Muscle layer of duodenum (tissue), 2 donors: Measurements from ENCODE around the gene ST7L.
A peak's percentile ranks its signal among the peaks of the same experiment; 100 is the strongest.

Source experiments
- H3K27ac ChIP-seq: one replicate; pipeline ENCODE4 v1.7.0; 2013; ENCODE audit warnings: mild to moderate bottlenecking, low read length
- H3K27me3 ChIP-seq: one replicate; pipeline ENCODE4 v1.7.0; 2013; ENCODE audit warnings: low read depth, mild to moderate bottlenecking, control low read depth, low read length
- H3K36me3 ChIP-seq, 2 donors: one replicate each; pipeline ENCODE4 v1.7.0; 2013; ENCODE audit warnings: low read length in 2 of 2, control low read depth in 1 of 2, mild to moderate bottlenecking in 1 of 2; ENCODE audit not compliant: insufficient read depth in 2 of 2, control insufficient read depth in 1 of 2
- H3K4me1 ChIP-seq, 2 donors: one replicate each; pipeline ENCODE4 v1.7.0; 2013; ENCODE audit warnings: low read length in 2 of 2, mild to moderate bottlenecking in 2 of 2, control low read depth in 1 of 2, moderate library complexity in 1 of 2; ENCODE audit not compliant: insufficient read depth in 2 of 2, control insufficient read depth in 1 of 2
- H3K4me3 ChIP-seq, 2 donors: one replicate each; pipeline ENCODE4 v1.7.0; 2013; ENCODE audit warnings: low read length in 2 of 2, low read depth in 1 of 2, mild to moderate bottlenecking in 1 of 2
- H3K9me3 ChIP-seq, 2 donors: one replicate each; pipeline ENCODE4 v1.7.0; 2013; ENCODE audit warnings: low read length in 2 of 2, control low read depth in 1 of 2, mild to moderate bottlenecking in 1 of 2; ENCODE audit not compliant: control insufficient read depth in 1 of 2
- donor health status: healthy.

ST7L gene

GRCh38 chr1:112546076-112546475, 72.9 kb downstream of the ST7L start:
- no peaks in the 10 kb centered on the region for H3K4me1 ChIP-seq
- H3K27me3 ChIP-seq: no peaks in the 10 kb centered on the region
- H3K36me3 ChIP-seq: peaks cover 0 to 12% of the 10 kb centered on the region in 2 donors
- H3K27ac ChIP-seq: no peak overlapping the region
- no peaks in the 10 kb centered on the region for H3K9me3 ChIP-seq
- no peak overlapping the region for H3K4me3 ChIP-seq

DNA sequence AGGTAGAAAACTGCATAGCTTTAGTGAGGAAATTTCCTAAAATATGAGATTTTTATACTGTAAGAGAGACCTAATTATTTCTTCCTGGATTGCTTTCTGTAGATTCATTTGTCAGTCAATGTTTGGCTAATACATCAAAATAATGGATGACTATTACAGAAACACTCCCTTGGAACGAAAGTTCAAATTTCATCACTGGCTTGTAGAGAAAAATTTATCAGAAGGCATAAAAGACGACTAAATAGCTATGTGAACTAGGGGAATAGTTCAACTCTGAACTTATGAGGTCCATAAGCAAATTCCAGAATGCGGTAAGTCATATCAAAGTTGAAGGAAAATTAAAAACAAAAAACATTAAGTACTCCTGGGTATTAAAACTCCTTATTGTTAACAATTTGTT, 74.2 kb downstream of the ST7L start:
- no peaks in the 10 kb centered on the region for H3K9me3 ChIP-seq
- H3K4me3 ChIP-seq: no peak overlapping the region
- H3K4me1 ChIP-seq: no peaks in the 10 kb centered on the region
- peak overlapping the region; percentile 43 for H3K27ac ChIP-seq
- no peaks in the 10 kb centered on the region for H3K27me3 ChIP-seq
- H3K36me3 ChIP-seq: peaks cover 8 to 12% of the 10 kb centered on the region in 2 donors

- no peaks in the 10 kb centered on the region for H3K9me3 ChIP-seq
- no peaks in the 10 kb centered on the region for H3K27me3 ChIP-seq
- H3K27ac ChIP-seq: peak overlapping the region; percentile 43
- H3K4me1 ChIP-seq: no peaks in the 10 kb centered on the region
- no peak overlapping the region for H3K4me3 ChIP-seq
- peaks cover 12 to 13% of the 10 kb centered on the region in 2 donors for H3K36me3 ChIP-seq
Measured at GRCh38 chr1:112544011-112544688, 74.8 kb downstream of the ST7L start.

- H3K27ac ChIP-seq: no peak overlapping the region
Measured at GRCh38 chr1:112542206-112542973, 76.6 kb downstream of the ST7L start.

GRCh38 chr1:112541299-112541698, 77.6 kb downstream of the ST7L start:
- Histone ChIP-seq H3K27me3 (no peaks in the 10 kb centered on the region), H3K4me3 (no peak overlapping the region), H3K9me3 (no peaks in the 10 kb centered on the region), H3K4me1 (no peaks in the 10 kb centered on the region), H3K36me3 (peaks cover 17 to 22% of the 10 kb centered on the region in 2 donors), H3K27ac (no peak overlapping the region)

More at GRCh38 chr1:112542206-112542973, 76.6 kb downstream of the ST7L start:
- H3K36me3 ChIP-seq: peaks cover 17 to 22% of the 10 kb centered on the region in 2 donors
- no peaks in the 10 kb centered on the region for H3K4me1 ChIP-seq
- H3K9me3 ChIP-seq: no peaks in the 10 kb centered on the region
- no peaks in the 10 kb centered on the region for H3K27me3 ChIP-seq
- H3K4me3 ChIP-seq: no peak overlapping the region

GRCh38 chr1:112540226-112540794, 78.6 kb downstream of the ST7L start:
- Histone ChIP-seq H3K4me1 (no peaks in the 10 kb centered on the region), H3K27me3 (no peaks in the 10 kb centered on the region), H3K36me3 (peaks cover 10 to 22% of the 10 kb centered on the region in 2 donors), H3K9me3 (no peaks in the 10 kb centered on the region), H3K27ac (no peak overlapping the region), H3K4me3 (no peak overlapping the region)

DNA sequence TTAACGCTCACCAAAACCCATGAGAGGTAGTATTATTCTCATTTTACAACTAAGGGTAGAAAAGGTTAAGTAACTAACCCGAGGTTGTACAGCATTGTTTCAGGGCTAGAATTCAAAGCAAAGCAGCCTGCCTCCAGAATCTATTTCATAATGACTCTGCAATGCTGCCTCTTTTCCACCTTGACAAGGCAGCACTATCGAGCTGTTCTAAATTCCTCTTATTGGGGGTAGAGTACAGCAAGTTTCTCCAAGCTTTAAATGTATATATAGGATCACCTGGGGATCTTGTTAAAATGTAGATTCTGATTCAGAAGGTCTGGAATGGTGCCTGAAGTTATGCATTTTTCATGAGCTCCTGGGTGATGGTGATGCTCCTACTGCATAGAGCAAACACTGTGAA, 80.1 kb downstream of the ST7L start:
- Histone ChIP-seq H3K36me3 (peaks cover 7 to 22% of the 10 kb centered on the region in 2 donors), H3K4me1 (no peaks in the 10 kb centered on the region), H3K27me3 (no peaks in the 10 kb centered on the region), H3K9me3 (no peaks in the 10 kb centered on the region), H3K4me3 (no peak overlapping the region), H3K27ac (no peak overlapping the region)

DNA sequence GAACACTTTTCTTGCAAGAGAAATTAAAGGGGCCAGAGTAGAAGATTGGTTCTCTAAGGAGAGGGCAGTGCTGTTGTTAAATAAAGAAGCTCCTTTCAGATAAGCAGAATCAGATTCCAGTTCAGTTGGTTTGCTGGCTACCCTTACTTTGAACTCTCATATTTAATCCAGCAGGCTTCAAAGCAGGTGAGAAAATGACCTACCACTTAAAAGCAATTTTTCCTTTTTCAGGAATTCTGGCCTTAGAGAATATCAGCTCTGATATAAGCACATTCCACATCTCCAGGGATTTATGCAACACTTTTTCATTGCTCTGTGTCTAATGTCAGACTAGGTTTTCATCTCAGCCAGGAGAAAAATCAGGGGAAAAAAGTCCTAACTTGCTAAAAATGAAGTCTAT, 81.5 kb downstream of the ST7L start:
- no peaks in the 10 kb centered on the region for H3K27me3 ChIP-seq
- H3K36me3 ChIP-seq: peaks cover 7 to 22% of the 10 kb centered on the region in 2 donors
- no peaks in the 10 kb centered on the region for H3K9me3 ChIP-seq
- no peaks in the 10 kb centered on the region for H3K4me1 ChIP-seq
- H3K27ac ChIP-seq: no peak overlapping the region
- no peak overlapping the region for H3K4me3 ChIP-seq

- H3K27me3 ChIP-seq: no peaks in the 10 kb centered on the region
- H3K4me1 ChIP-seq: no peaks in the 10 kb centered on the region
- peaks cover 7 to 22% of the 10 kb centered on the region in 2 donors for H3K36me3 ChIP-seq
- no peaks in the 10 kb centered on the region for H3K9me3 ChIP-seq
- no peak overlapping the region for H3K4me3 ChIP-seq
- H3K27ac ChIP-seq: no peak overlapping the region
Measured at GRCh38 chr1:112536561-112536960, 82.4 kb downstream of the ST7L start.

- Histone ChIP-seq H3K36me3 (peaks cover 0 to under 1% of the 10 kb centered on the region in 2 donors), H3K27me3 (no peaks in the 10 kb centered on the region), H3K4me1 (no peaks in the 10 kb centered on the region), H3K4me3 (no peak overlapping the region), H3K9me3 (no peaks in the 10 kb centered on the region), H3K27ac (no peak overlapping the region)
Measured at GRCh38 chr1:112533029-112533428, 85.9 kb downstream of the ST7L start.

GRCh38 chr1:112532064-112532463, 86.9 kb downstream of the ST7L start:
- Histone ChIP-seq H3K27ac (no peak overlapping the region), H3K36me3 (peaks cover 4 to 9% of the 10 kb centered on the region in 2 donors), H3K4me3 (no peak overlapping the region), H3K4me1 (no peaks in the 10 kb centered on the region), H3K27me3 (no peaks in the 10 kb centered on the region), H3K9me3 (no peaks in the 10 kb centered on the region)
